ENCODE measurements around the gene ATXN10.

DNA sequence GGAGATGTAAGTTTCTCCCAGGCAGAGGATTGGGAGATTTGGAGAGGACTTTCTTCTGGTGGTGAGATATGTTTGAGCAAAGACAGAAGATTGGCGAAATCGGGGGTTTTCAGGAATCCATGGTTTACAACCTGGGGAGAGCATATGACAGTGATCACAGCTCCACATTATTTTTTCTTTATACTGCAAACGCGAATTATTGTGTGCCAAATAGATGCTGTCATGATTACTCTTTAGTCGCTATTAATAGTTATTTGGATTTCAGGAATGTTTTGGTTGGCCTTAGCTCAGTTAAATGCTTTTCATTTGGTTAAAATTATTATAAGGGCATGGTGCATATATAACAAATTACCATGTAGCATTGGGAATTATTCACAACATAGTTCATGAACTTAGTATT is 15.2 kb downstream of the ATXN10 start:
- TF ChIP-seq POLR2A (IDR thresholded peaks at IDR 0.05), result no peak
- no peak for TF ChIP-seq CTCF (IDR thresholded peaks at IDR 0.05)
